ACC112 (cell line): ENCODE data around the gene GALNTL6.

Experiments used
- H2AFZ ChIP-seq: fragments of 200-600 bp; sonication (generic); one replicate; pipeline ENCODE4 v1.6.0; 2017; ENCODE audit warnings: antibody characterized with exemption, low read length; ENCODE audit not compliant: unreplicated experiment
- H3K27ac ChIP-seq: fragments of 200-600 bp; sonication (generic); 2 replicates; pipeline ENCODE4 v1.5.1; 2014; ENCODE audit warnings: low read depth, mild to moderate bottlenecking, antibody characterized with exemption, low read length, moderate library complexity
- H3K27me3 ChIP-seq: fragments of 200-600 bp; sonication (generic); 2 replicates; pipeline ENCODE4 v1.6.1; 2014; ENCODE audit warnings: mild to moderate bottlenecking, antibody characterized with exemption, low read length, moderate library complexity, mixed read lengths; ENCODE audit not compliant: insufficient read depth
- H3K36me3 ChIP-seq: fragments of 200-600 bp; sonication (generic); 2 replicates; pipeline ENCODE4 v1.6.1; 2016; ENCODE audit warnings: mild to moderate bottlenecking, antibody characterized with exemption, low read length, moderate library complexity, mixed read lengths; ENCODE audit not compliant: insufficient read depth
- H3K4me1 ChIP-seq: fragments of 200-600 bp; sonication (generic); one replicate; pipeline ENCODE4 v1.6.1; 2016; ENCODE audit warnings: low read length, mixed read lengths; ENCODE audit not compliant: insufficient read depth, unreplicated experiment, control insufficient read depth
- H3K4me3 ChIP-seq: fragments of 200-600 bp; sonication (generic); 2 replicates; pipeline ENCODE4 v1.5.1; 2014; ENCODE audit warnings: mild to moderate bottlenecking, low read depth, low read length
- H3K79me2 ChIP-seq: fragments of 200-600 bp; sonication (generic); one replicate; pipeline ENCODE4 v1.6.0; 2016; ENCODE audit warnings: low read length; ENCODE audit not compliant: control insufficient read depth, unreplicated experiment, insufficient read depth

GALNTL6 gene

GRCh38 chr4:171814545-171814944 lies 1.3 kb downstream of the GALNTL6 start:
- peaks cover 31% of the 10 kb centered on the region for H3K27me3 ChIP-seq
- no peak overlapping the region for H3K4me3 ChIP-seq
- H3K79me2 ChIP-seq = no peaks in the 10 kb centered on the region

GRCh38 chr4:171817026-171817425 lies 3.8 kb downstream of the GALNTL6 start:
- Histone ChIP-seq H3K4me1 (no peaks in the 10 kb centered on the region), H3K27me3 (peaks cover 31% of the 10 kb centered on the region), H3K27ac (no peak overlapping the region), H2AFZ (no peak overlapping the region), H3K79me2 (no peaks in the 10 kb centered on the region), H3K36me3 (no peaks in the 10 kb centered on the region), H3K4me3 (no peak overlapping the region)

More at GRCh38 chr4:171814545-171814944, 1.3 kb downstream of the GALNTL6 start:
- Histone ChIP-seq H3K4me1 (no peaks in the 10 kb centered on the region), H3K36me3 (no peaks in the 10 kb centered on the region), H2AFZ (no peak overlapping the region), H3K27ac (no peak overlapping the region)

GRCh38 chr4:171834640-171835039 lies 21.4 kb downstream of the GALNTL6 start:
- Histone ChIP-seq H3K27ac (no peak overlapping the region), H3K4me3 (no peak overlapping the region), H3K4me1 (no peaks in the 10 kb centered on the region), H3K36me3 (no peaks in the 10 kb centered on the region), H2AFZ (no peak overlapping the region), H3K79me2 (no peaks in the 10 kb centered on the region), H3K27me3 (no peaks in the 10 kb centered on the region)

GRCh38 chr4:171843456-171843855 lies 30.3 kb downstream of the GALNTL6 start:
- H3K27ac ChIP-seq = no peak overlapping the region
- H2AFZ ChIP-seq = no peak overlapping the region
- H3K27me3 ChIP-seq = no peaks in the 10 kb centered on the region
- H3K36me3 ChIP-seq = no peaks in the 10 kb centered on the region
- no peak overlapping the region for H3K4me3 ChIP-seq
- no peaks in the 10 kb centered on the region for H3K79me2 ChIP-seq
- no peaks in the 10 kb centered on the region for H3K4me1 ChIP-seq

- no peaks in the 10 kb centered on the region for H3K27me3 ChIP-seq
- H3K36me3 ChIP-seq = no peaks in the 10 kb centered on the region
- no peak overlapping the region for H3K4me3 ChIP-seq
- H3K4me1 ChIP-seq = no peaks in the 10 kb centered on the region
- H3K79me2 ChIP-seq = no peaks in the 10 kb centered on the region
- no peak overlapping the region for H3K27ac ChIP-seq
- H2AFZ ChIP-seq = no peak overlapping the region
These were observed 33.0 kb downstream of the GALNTL6 start for GRCh38 chr4:171846232-171846631.

GRCh38 chr4:171846893-171847292 lies 33.7 kb downstream of the GALNTL6 start:
- H3K79me2 ChIP-seq = no peaks in the 10 kb centered on the region
- no peaks in the 10 kb centered on the region for H3K36me3 ChIP-seq
- H2AFZ ChIP-seq = no peak overlapping the region

GRCh38 chr4:171847751-171848150 lies 34.5 kb downstream of the GALNTL6 start:
- Histone ChIP-seq H2AFZ (no peak overlapping the region), H3K27ac (no peak overlapping the region), H3K27me3 (no peaks in the 10 kb centered on the region), H3K4me1 (no peaks in the 10 kb centered on the region), H3K36me3 (no peaks in the 10 kb centered on the region), H3K4me3 (no peak overlapping the region), H3K79me2 (no peaks in the 10 kb centered on the region)

More at GRCh38 chr4:171846893-171847292, 33.7 kb downstream of the GALNTL6 start:
- Histone ChIP-seq H3K27ac (no peak overlapping the region), H3K4me1 (no peaks in the 10 kb centered on the region), H3K4me3 (no peak overlapping the region), H3K27me3 (no peaks in the 10 kb centered on the region)

- Histone ChIP-seq H3K36me3 (no peaks in the 10 kb centered on the region), H2AFZ (no peak overlapping the region), H3K4me3 (no peak overlapping the region), H3K27me3 (no peaks in the 10 kb centered on the region), H3K79me2 (no peaks in the 10 kb centered on the region), H3K27ac (no peak overlapping the region), H3K4me1 (no peaks in the 10 kb centered on the region)
These were observed 36.5 kb downstream of the GALNTL6 start for GRCh38 chr4:171849686-171850222.

GRCh38 chr4:171851295-171851694 lies 38.1 kb downstream of the GALNTL6 start:
- Histone ChIP-seq H3K27ac (no peak overlapping the region), H3K4me1 (no peaks in the 10 kb centered on the region), H3K36me3 (no peaks in the 10 kb centered on the region), H2AFZ (no peak overlapping the region), H3K79me2 (no peaks in the 10 kb centered on the region), H3K27me3 (no peaks in the 10 kb centered on the region), H3K4me3 (no peak overlapping the region)

GRCh38 chr4:171857302-171858012 lies 44.3 kb downstream of the GALNTL6 start:
- Histone ChIP-seq H3K27ac (no peak overlapping the region), H3K4me1 (no peaks in the 10 kb centered on the region), H3K36me3 (no peaks in the 10 kb centered on the region), H3K79me2 (no peaks in the 10 kb centered on the region), H2AFZ (no peak overlapping the region), H3K4me3 (no peak overlapping the region), H3K27me3 (no peaks in the 10 kb centered on the region)

- Histone ChIP-seq H3K36me3 (no peaks in the 10 kb centered on the region), H3K4me1 (no peaks in the 10 kb centered on the region), H3K79me2 (no peaks in the 10 kb centered on the region), H3K4me3 (no peak overlapping the region), H3K27me3 (no peaks in the 10 kb centered on the region), H2AFZ (no peak overlapping the region), H3K27ac (no peak overlapping the region)
These were observed 62.1 kb downstream of the GALNTL6 start for GRCh38 chr4:171875291-171875690.
